ENCODE results near the gene SRXN1.
"Not testable (repeated sequence)": the region's sequence is repeated elsewhere in the genome, so short reads cannot be mapped to it uniquely, and the experiment has no call there.

DNA sequence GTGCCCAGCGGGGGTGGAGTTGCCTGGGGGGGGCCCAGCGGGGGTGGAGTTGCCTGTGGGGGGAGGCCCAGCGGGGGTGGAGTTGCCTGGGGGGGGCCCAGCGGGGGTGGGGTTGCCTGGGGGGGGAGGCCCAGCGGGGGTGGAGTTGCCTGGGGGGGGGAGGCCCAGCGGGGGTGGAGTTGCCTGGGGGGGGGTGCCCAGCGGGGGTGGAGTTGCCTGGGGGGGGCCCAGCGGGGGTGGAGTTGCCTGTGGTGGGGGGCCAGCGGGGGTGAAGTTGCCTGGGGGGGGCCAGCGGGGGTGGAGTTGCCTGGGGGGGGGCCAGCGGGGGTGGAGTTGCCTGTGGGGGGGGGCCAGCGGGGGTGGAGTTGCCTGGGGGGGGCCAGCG is 11.0 kb downstream of the SRXN1 start:
- TF ChIP-seq, protein P1, sequence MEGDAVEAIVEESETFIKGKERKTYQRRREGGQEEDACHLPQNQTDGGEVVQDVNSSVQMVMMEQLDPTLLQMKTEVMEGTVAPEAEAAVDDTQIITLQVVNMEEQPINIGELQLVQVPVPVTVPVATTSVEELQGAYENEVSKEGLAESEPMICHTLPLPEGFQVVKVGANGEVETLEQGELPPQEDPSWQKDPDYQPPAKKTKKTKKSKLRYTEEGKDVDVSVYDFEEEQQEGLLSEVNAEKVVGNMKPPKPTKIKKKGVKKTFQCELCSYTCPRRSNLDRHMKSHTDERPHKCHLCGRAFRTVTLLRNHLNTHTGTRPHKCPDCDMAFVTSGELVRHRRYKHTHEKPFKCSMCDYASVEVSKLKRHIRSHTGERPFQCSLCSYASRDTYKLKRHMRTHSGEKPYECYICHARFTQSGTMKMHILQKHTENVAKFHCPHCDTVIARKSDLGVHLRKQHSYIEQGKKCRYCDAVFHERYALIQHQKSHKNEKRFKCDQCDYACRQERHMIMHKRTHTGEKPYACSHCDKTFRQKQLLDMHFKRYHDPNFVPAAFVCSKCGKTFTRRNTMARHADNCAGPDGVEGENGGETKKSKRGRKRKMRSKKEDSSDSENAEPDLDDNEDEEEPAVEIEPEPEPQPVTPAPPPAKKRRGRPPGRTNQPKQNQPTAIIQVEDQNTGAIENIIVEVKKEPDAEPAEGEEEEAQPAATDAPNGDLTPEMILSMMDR (IDR thresholded peaks at IDR 0.05) = not testable (repeated sequence)
- not testable (repeated sequence) for TF ChIP-seq POLR2AphosphoS5, POLR2A, EP300 (IDR thresholded peaks at IDR 0.05)
